ENCODE measurements around the gene ST8SIA6.

DNA sequence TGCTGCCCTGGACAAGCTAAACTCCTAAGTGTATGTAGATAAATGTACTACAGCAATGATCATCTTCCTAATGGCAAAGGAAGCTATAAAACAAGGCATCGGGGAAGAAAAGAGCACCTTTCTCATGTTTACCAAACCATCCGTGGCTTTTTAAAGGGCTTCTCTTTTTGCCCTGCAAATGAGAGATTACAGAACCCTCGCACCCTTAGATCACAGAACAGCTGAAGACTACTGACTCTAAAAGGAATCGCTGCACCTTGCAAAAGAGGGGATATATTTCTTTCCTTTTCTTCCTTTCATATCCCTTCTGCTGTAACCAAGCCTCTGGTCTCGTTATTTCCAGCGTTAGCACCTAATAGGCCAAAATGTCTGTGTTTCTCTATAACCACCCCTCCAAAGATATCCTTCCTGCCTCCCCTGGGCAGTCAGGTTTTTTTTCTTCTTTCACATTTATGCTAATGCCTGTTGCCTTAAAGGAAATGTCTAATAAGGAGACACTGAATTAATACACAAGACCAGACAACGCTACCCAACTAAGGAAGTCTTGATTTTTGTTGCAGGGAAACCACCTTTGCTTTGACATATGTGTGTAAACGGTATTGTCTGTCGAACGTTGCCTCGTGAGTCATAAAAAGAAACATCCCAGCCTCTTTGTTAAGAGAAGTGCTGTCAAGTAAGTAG is 10.5 kb downstream of the ST8SIA6 start:
- TF ChIP-seq, protein P1, sequence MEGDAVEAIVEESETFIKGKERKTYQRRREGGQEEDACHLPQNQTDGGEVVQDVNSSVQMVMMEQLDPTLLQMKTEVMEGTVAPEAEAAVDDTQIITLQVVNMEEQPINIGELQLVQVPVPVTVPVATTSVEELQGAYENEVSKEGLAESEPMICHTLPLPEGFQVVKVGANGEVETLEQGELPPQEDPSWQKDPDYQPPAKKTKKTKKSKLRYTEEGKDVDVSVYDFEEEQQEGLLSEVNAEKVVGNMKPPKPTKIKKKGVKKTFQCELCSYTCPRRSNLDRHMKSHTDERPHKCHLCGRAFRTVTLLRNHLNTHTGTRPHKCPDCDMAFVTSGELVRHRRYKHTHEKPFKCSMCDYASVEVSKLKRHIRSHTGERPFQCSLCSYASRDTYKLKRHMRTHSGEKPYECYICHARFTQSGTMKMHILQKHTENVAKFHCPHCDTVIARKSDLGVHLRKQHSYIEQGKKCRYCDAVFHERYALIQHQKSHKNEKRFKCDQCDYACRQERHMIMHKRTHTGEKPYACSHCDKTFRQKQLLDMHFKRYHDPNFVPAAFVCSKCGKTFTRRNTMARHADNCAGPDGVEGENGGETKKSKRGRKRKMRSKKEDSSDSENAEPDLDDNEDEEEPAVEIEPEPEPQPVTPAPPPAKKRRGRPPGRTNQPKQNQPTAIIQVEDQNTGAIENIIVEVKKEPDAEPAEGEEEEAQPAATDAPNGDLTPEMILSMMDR (IDR thresholded peaks at IDR 0.05): no peak
- no peak for TF ChIP-seq POLR2A (IDR thresholded peaks at IDR 0.05)
